Measurements from ENCODE around the gene YAF2. TPM values are rescaled to one million over a fixed set of nuclear protein-coding genes. Genes with fewer than 3 reads are reported as not detected.

The YAF2 gene
- polyA plus RNA-seq, 1 donor: 29.0 TPM

Other genes with a start within 250 kb of the YAF2 start
- 35.1 TPM for gene GXYLT1, start 93.4 kb downstream of the YAF2 start, polyA plus RNA-seq (ENCODE audit: insufficient read length)
- 96.7 TPM for gene ZCRB1, start 87.8 kb upstream of the YAF2 start, polyA plus RNA-seq (ENCODE audit: insufficient read length)
- 79.3 TPM for gene PPHLN1, start 87.9 kb upstream of the YAF2 start, polyA plus RNA-seq (ENCODE audit: insufficient read length)

Data from left kidney (tissue), 1 donor.